Stimulated activated CD8-positive, alpha-beta memory T cell treated with anti-CD3 and anti-CD28 coated beads, Interleukin-7, amount 100 ng/mL, for 24 hours (primary cell): ENCODE data around the gene TPST1.
"Not testable (repeated sequence)": the region's sequence is repeated elsewhere in the genome, so short reads cannot be mapped to it uniquely, and the experiment has no call there.

Experiments used
- DNase-seq: peaks from one replicate; pipeline ENCODE4 v3.0.0-alpha.2; 2020; ENCODE audit warnings: low read depth

Gene TPST1

DNA sequence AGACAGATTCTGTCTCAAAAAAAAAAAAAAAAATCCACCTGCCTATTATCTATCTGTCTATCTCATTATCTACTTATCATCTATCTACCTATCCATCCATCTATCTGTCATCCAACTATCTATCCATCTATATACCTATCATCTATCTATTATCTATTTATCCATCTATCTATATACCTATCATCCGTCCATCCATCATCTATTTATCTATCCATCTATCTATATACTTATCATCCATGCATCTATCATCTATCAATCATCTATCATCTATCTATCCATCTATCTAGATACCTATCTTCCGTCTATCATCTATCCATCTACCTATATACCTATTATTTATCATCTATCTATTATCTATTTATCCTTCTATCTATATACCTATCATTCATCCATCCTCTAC lies 16.5 kb upstream of the TPST1 start:
- no peak for DNase-seq

DNA sequence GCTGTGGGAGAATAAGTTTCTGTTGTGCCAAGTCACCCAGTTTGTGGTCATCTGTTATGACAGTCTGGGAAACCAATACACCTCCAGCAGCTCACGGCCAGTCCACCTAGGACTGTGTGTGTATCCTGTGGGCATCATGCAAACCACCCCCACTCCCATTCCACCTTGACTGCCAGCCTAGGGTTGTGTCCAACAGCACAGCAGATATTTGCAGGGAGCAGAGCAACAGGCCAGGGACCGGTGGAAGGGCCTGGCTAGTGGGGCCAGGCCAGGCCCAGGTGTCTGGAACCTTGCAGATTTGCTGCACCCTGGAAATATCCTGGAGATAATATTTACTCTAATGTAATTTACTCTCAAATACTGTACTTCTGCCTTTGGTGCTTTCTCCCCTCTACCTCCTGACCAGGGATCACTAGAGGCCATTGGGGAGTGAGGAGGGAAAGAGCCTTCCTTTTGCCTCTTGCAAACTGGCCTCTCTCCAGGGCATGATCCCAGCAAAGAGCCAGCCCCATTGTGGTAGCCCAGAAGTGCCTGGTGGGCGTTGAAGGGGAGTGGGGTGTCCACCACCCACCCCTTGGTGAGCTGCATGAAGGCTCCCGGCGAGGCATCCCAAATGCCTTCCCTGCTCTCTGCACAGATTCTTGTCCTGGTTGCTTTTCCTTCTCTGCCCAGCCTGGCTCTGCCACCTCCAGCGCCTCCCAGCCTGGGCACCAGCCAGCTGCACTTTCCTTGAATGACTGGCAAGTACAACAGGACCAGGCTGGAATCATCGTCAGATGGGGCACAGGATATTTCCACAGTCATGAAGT lies 15.2 kb upstream of the TPST1 start:
- DNase-seq, result no peak

DNA sequence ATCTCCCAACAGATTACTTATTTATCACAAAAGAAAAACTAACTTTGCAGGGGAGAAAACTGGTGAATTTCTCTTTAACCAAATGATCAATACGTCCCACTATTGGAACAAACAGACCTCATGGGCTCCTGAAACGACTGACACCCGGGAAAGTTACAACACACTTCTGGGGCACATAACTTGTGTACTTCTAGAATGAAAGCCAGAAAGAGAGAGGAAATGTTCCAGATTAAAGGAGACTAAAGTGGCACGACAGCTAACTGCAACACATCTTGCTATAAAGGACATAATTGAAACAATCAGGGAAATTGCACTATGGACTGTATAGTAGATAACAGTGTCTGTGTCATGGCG lies 14.7 kb upstream of the TPST1 start:
- DNase-seq, result no peak

GRCh38 chr7:66193146-66193725 lies 11.9 kb upstream of the TPST1 start:
- no peak for DNase-seq

- DNase-seq, result no peak
Observed at GRCh38 chr7:66198469-66198868, 6.7 kb upstream of the TPST1 start.

- no peak for DNase-seq
Observed at GRCh38 chr7:66198956-66199355, 6.2 kb upstream of the TPST1 start.

DNA sequence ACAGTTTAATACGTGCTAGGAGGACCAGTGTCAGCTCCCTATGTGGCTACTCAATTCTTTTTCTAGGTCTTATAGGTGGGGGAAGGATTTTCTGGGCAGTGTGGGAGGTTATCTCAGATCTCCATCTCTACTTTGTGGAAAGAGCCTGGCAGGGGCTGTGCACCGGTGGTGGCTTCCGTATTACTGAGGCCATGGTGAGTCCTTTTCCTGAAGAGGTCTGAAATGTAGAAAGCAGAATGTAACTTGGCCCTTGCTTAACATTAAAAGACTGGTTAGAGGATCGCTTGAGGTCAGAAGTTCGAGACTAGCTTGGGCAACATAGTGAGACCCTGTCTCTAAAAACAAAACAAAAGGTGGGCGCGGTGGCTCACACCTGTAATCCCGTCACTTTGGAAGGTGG lies 2.7 kb upstream of the TPST1 start:
- DNase-seq, result no peak

- DNase-seq, result no peak
Observed at GRCh38 chr7:66205741-66206090, 582 bp downstream of the TPST1 start.

DNA sequence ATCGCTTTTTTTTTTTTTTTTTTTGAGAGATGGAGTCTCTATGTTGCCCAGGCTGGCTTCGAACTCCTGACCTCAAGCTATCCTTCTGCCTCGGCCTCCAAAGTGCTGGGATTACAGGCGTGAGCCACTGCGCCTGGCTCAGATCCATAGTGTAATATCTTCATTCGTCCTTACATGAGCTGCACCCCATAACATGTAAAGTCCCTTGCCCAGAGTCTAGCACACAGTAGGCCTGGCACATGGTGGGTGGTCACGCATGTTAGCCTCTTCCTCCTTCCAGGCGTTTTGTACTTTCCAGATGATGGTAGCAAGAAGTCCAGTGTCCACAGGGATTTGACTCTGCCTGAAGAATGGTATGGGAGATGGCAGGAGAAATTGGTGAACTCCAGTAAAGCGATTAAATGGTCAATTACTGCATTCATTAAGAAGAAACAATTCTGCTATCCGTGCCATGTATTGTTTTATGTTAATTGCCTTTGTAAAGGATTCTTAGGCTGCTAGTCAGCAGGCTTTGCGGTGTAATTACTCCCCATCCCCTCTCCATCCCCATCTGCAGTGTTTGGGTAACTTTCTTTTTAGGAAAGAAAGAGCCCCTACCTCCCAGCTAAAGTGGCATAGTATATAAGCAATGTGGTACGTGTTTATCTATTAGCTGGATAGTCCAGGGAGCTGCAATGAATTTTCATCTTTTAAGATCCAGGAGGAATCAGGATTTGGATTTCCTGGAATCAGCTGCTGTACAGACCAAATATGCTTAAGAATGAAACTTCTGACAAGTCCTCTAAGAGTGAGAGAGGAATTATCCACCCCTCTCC lies 1.2 kb downstream of the TPST1 start:
- no peak for DNase-seq

DNA sequence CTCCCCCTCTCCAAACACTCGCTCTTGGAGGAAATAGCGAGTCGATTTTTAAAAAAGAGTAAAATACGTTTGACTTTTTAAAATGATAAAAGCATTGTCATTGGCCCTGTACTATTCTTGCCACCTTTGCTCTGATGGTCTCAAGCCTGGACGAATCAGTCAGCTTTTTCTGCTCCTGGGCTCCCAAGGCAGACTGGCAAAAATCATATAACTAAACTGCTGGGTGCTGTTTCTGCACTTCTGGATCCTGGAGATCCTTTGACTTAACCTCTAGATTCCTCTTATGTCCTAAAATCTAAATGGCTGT lies 1.8 kb downstream of the TPST1 start:
- DNase-seq, result no peak

- no peak for DNase-seq
Observed at GRCh38 chr7:66207540-66207939, 2.4 kb downstream of the TPST1 start.

GRCh38 chr7:66211429-66211828 lies 6.3 kb downstream of the TPST1 start:
- DNase-seq, result no peak

- no peak for DNase-seq
Observed at GRCh38 chr7:66213637-66214036, 8.5 kb downstream of the TPST1 start.

- DNase-seq, result no peak
Observed at GRCh38 chr7:66216687-66217086, 11.6 kb downstream of the TPST1 start.

- DNase-seq, result no peak
Observed at GRCh38 chr7:66219805-66220204, 14.7 kb downstream of the TPST1 start.

DNA sequence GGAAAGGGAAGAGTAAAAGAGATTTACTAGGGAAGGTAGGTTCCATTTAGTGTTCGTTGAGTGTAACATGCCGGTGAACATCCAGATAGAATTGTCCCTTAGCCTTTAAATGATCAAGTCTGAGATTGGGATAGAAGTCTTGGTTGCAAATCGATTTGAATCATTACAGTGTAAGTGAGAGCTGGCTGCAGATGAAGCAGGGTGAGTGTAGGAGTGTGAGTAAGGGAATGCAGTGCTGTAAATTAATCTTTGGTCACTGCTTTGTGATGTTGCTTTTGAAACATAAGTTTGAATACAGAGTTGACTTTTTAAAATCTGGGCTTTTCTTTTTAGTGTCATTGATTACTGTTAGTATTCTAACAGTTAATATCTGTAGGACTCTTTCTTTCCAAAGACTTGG lies 16.3 kb downstream of the TPST1 start:
- DNase-seq, result no peak

DNA sequence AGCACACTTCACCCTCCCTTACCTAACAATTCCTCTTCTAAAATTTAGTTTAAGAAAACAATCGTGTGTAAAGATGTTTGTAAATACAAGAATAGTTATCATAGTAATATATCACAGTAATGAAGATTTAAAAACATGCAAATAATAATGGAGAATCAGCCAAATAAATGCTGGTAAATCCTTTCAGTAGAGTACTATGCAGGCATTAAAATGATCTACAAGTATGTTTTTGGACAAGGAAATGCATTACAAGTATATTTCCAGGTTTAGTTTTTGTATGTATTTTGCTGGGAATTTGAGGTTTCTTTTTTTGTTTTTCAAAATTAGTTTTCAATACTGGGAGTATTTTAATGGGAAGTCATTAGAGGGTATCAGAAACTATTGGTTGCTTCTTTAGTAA lies 22.7 kb downstream of the TPST1 start:
- DNase-seq, result no peak

DNA sequence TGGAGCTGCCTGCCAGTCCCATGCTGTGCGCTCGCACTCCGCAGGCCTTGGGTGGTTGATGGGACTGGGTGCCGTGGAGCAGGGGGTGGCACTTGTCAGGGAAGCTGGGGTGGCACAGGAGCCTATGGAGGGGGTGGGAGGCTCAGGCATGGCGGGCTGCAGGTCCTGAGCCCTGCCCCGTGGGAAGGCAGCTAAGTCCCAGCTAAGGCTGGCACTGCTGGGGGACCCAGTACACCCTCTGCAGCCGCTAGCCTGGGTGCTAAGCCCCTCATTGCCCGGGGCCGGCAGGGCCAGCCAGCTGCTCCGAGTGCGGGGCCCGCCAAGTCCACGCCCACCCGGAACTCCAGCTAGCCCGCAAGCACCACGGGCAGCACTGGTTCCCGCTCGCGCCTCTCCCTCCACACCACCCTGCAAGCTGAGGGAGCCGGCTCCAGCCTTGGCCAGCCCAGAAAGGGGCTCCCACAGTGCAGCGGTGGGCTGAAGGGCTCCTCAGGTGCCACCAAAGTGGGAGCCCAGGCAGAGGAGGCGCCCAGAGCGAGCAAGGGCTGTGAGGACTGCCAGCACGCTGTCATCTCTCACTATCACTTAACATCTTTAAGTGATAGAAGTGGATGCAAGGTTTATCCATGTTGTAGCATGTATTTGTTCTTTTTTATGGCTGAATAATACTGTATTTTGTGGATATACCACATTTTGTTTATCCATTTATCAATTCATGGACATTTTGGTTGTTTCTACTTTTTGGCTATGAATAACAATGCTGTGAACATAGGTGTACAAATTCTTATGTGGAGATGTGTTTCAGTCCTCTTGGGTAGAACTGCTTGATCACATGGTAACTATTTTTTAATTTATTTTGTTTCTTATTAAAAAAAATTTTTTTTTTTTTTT lies 26.4 kb downstream of the TPST1 start:
- not testable (repeated sequence) for DNase-seq

- DNase-seq, result no peak
Observed at GRCh38 chr7:66233638-66234037, 28.5 kb downstream of the TPST1 start.

DNA sequence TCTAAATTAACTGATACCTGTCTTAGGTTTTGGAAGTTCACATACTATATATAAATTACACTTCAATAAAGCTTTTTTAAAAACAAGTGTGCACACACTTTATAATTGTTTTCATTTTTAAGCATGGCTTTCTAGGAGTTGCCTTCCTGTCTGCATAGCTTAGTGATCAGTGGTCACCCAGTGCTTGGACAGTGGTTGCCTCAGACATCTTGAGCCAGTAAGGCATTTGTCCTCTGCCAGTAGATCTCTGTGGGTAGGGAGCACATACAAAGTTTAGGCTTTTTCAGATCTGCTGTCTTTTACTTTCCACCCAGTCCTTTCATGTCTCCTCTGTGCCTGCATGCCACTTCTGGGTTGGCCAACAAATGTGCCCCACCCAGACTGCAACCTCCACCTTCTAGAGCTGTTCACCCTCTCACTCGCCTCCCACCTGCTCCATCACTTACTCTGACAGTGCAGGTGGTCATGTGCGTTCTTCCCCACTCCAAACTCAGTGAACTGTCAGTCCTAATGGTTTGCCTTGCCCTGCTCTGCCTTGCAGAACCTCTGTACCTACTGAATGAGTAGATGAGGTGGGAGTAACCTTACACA lies 31.7 kb downstream of the TPST1 start:
- DNase-seq, result no peak

GRCh38 chr7:66237906-66238772 lies 33.0 kb downstream of the TPST1 start:
- DNase-seq, result no peak
